GM19452 (cell line): ENCODE measurements around the gene SCML2.
"Not testable (repeated sequence)": the region's sequence is repeated elsewhere in the genome, so short reads cannot be mapped to it uniquely, and the experiment has no call there.

Experiments
- ATAC-seq: cut with Tn5 transposase; IDR thresholded peaks from one replicate; pipeline ENCODE4 v1.9.1; 2021; ENCODE audit not compliant: unreplicated experiment

Gene SCML2

GRCh38 chrX:18271725-18272124 lies 82.8 kb downstream of the SCML2 start:
- no peak for ATAC-seq

GRCh38 chrX:18271309-18271708 lies 83.2 kb downstream of the SCML2 start:
- ATAC-seq, result no peak

GRCh38 chrX:18255059-18255458 lies 99.4 kb downstream of the SCML2 start:
- no peak for ATAC-seq

- no peak for ATAC-seq
Observed at GRCh38 chrX:18252644-18253359, 101.7 kb downstream of the SCML2 start.

- not testable (repeated sequence) for ATAC-seq
Observed at GRCh38 chrX:18229646-18230045, 124.8 kb downstream of the SCML2 start.

- no peak for ATAC-seq
Observed at GRCh38 chrX:18228069-18228468, 126.4 kb downstream of the SCML2 start.

- ATAC-seq, result no peak
Observed at GRCh38 chrX:18227458-18227857, 127.0 kb downstream of the SCML2 start.

GRCh38 chrX:18220786-18221185 lies 133.7 kb downstream of the SCML2 start, which contains the start of gene BEND2:
Gene BEND2, minus strand, starts transcription at chrX:18220886. Its CDS starts 136 bp downstream, at chrX:18220750.
- no peak for ATAC-seq

- no peak for ATAC-seq
Observed at GRCh38 chrX:18210470-18210869, 144.0 kb downstream of the SCML2 start.

- ATAC-seq, result no peak
Observed at GRCh38 chrX:18206657-18207056, 147.8 kb downstream of the SCML2 start.

- no peak for ATAC-seq
Observed at GRCh38 chrX:18203631-18204030, 150.9 kb downstream of the SCML2 start.

GRCh38 chrX:18194688-18195087 lies 159.8 kb downstream of the SCML2 start:
- ATAC-seq, result no peak
